ENCODE measurements around the gene H19. TPM values are rescaled to one million over a fixed set of nuclear protein-coding genes. Genes with fewer than 3 reads are reported as not detected.

Gene H19
- total and polyA plus RNA-seq, 2 of the 8 experiments (the other 6 are each of a cell fraction or from before 2014, with no cell fraction given): 5.2 to 10.0 TPM

DNA sequence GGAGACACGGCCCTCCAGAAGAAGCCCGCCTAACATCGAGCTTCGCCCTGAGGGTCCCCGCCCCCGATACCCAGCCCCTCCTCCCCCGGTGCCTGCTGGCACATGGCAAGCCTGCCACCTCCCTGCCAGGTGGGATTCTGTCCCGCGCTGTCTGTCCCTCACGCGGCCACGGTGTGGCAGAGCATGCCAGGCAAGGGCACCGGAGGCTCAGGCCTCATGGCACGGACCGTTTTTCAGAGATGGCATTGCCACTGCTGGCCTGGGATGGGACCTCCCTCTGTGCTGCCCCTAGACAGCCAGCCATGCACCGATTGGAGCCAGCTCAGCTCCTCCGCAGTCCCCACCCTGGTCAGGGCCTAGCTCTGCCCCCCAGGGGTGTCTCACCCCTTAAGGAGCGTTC lies 31.1 kb downstream of the H19 start:
- Histone ChIP-seq H3K23ac (ENCODE audit: insufficient read length) (no peak overlapping the region), H4K5ac (ENCODE audit: insufficient read length, low read depth, low read length) (no peak overlapping the region), H2AFZ (ENCODE audit: low read length) (no peak overlapping the region), H3K36me3 (ENCODE audit: control insufficient read depth in 2 of 4, insufficient read depth in 4 of 4, low read length in 3 of 4) (no peaks in the 10 kb centered on the region), H2BK12ac (ENCODE audit: low read depth, low read length) (no peak overlapping the region), H3K27me3 (replicated peaks in 1 of 4; ENCODE audit: control insufficient read depth in 3 of 4, extremely low read depth in 1 of 4, insufficient read depth in 3 of 4, low read length in 3 of 4) (no peaks in the 10 kb centered on the region), H3K4ac (replicated peaks; ENCODE audit: insufficient read length, low read depth, low read length) (no peak overlapping the region), H3K9me3 (ENCODE audit: insufficient read depth in 2 of 2, low read depth in 1 of 2, low read length in 1 of 2) (no peaks in the 10 kb centered on the region), H2BK5ac (ENCODE audit: low read depth, low read length) (no peak overlapping the region), H3K79me1 (ENCODE audit: low read depth, low read length) (no peaks in the 10 kb centered on the region), H4K20me1 (replicated peaks in 1 of 2; ENCODE audit: control insufficient read depth in 1 of 2, insufficient read depth in 2 of 2, low read length in 2 of 2) (no peaks in the 10 kb centered on the region), H3K79me2 (ENCODE audit: control insufficient read depth in 1 of 2, insufficient read depth in 2 of 2, low read length in 2 of 2) (no peaks in the 10 kb centered on the region), H2BK20ac (ENCODE audit: low read length) (no peak overlapping the region), H2BK120ac (replicated peaks; ENCODE audit: low read depth, low read length) (no peak overlapping the region), H3K4me2 (ENCODE audit: insufficient read depth in 1 of 2, low read depth in 2 of 2, low read length in 2 of 2) (no peak overlapping the region), H2BK15ac (ENCODE audit: low read length) (no peak overlapping the region), H3K4me3 (ENCODE audit: extremely low read depth in 1 of 4, insufficient read depth in 2 of 4, low read depth in 3 of 4, low read length in 4 of 4) (no peak overlapping the region), H3K27ac (ENCODE audit: low read depth, low read length) (no peak overlapping the region), H4K8ac (ENCODE audit: extremely low read depth, insufficient read depth, low read length) (no peak overlapping the region), H4K91ac (replicated peaks; ENCODE audit: insufficient read length, low read length) (no peak overlapping the region), H3K56ac (replicated peaks; ENCODE audit: insufficient read length, low read depth, low read length) (no peak overlapping the region), H3K4me1 (replicated peaks in 1 of 4; ENCODE audit: control insufficient read depth in 3 of 4, insufficient read depth in 4 of 4, low read length in 3 of 4) (no peaks in the 10 kb centered on the region), H3K23me2 (ENCODE audit: low read depth, low read length) (no peaks in the 10 kb centered on the region), H3K9ac (replicated peaks in 1 of 4; ENCODE audit: extremely low read depth in 1 of 4, low read depth in 3 of 4, low read length in 3 of 4) (no peak overlapping the region), H3K14ac (ENCODE audit: insufficient read length) (no peak overlapping the region), H2AK5ac (ENCODE audit: low read depth, low read length) (no peak overlapping the region), H3K18ac (ENCODE audit: extremely low read depth, low read length) (no peak overlapping the region)
- no CpG with 5 or more reads among the region's 18 CpGs for WGBS, 2 experiments (ENCODE audit: extremely low coverage in 1 of 2, insufficient coverage in 1 of 2, insufficient read length in 1 of 2, insufficient replicate concordance in 2 of 2, low coverage in 1 of 2, low lambda C conversion rate in 2 of 2, missing lambda C conversion rate in 1 of 2)
- DNase-seq (ENCODE audit: low read depth in 1 of 2, low spot score in 2 of 2) (no peak), FAIRE-seq (no peak)
- POLR2A ChIA-PET (ENCODE audit: partially characterized antibody): interaction anchor here (1.2 kb wide), 2 partner anchors 55 to 63 kb away, joined by 3 read pairs; no protein-coding TSS in a partner anchor
- CTCF ChIA-PET (ENCODE audit: partially characterized antibody): interaction anchor here (0.8 to 6.6 kb wide), 14 partner anchors 9 to 189 kb away, joined by 3 to 100 read pairs (median 5); no protein-coding TSS in a partner anchor
- no peak for TF ChIP-seq POLR2A (IDR thresholded peaks at IDR 0.05; ENCODE audit: control extremely low read depth in 1 of 2, low read depth in 2 of 2, low read length in 2 of 2)
- no peak for TF ChIP-seq SAP30 (IDR thresholded peaks at IDR 0.05; ENCODE audit: insufficient read depth, insufficient replicate concordance, low read length)
